Right atrium auricular region (tissue), 2 donors: ENCODE measurements around the gene ZNRD2. TPM values are rescaled to one million over a fixed set of nuclear protein-coding genes. Genes with fewer than 3 reads are reported as not detected.

Experiments used
- DNase-seq: peaks from one replicate; pipeline ENCODE4 v3.0.0-alpha.2; 2019; ENCODE audit warnings: low spot score
- H3K27ac ChIP-seq, 2 donors: fragments of 200-600 bp; sonication (generic); 1 replicate in 1 of 2; 2 replicates in 1 of 2; pipeline ENCODE4 v1.5.1; 2016 to 2019
- H3K27me3 ChIP-seq, 2 donors: fragments of 200-600 bp; sonication (generic); one replicate each; pipeline versions ENCODE4 v1.5.1 to v1.6.0; 2017 to 2019
- H3K36me3 ChIP-seq: fragments of 200-600 bp; sonication (generic); one replicate; pipeline ENCODE4 v1.5.1; 2016
- H3K4me1 ChIP-seq, 2 donors: fragments of 200-600 bp; sonication (generic); one replicate each; pipeline versions ENCODE4 v1.5.1 to v1.6.0; 2017 to 2019
- H3K4me3 ChIP-seq, 2 donors: fragments of 200-600 bp; sonication (generic); 1 replicate in 1 of 2; 2 replicates in 1 of 2; pipeline ENCODE4 v1.5.1; 2017 to 2019; ENCODE audit warnings: mild to moderate bottlenecking in 1 of 2, moderate library complexity in 1 of 2
- H3K9me3 ChIP-seq, 2 donors: fragments of 200-600 bp; sonication (generic); one replicate each; pipeline ENCODE4 v1.5.1; 2019
- total RNA-seq, 2 donors: library from RNA; depleted of rRNA; stranded (reverse); fragments of >200 nt; gene quantifications; one replicate each; pipeline ENCODE4 v1.1.0, GENCODE V29; 2016
- TF ChIP-seq, protein P1 (sequence below), 2 donors: fragments of 200-600 bp; sonication (generic); IDR thresholded peaks; one replicate each; pipeline ENCODE4 v1.5.1; 2019; ENCODE audit warnings: antibody characterized with exemption in 2 of 2

ZNRD2 gene
- total RNA-seq, 2 donors from 2014 or later, result 36.1 to 50.6 TPM

DNA sequence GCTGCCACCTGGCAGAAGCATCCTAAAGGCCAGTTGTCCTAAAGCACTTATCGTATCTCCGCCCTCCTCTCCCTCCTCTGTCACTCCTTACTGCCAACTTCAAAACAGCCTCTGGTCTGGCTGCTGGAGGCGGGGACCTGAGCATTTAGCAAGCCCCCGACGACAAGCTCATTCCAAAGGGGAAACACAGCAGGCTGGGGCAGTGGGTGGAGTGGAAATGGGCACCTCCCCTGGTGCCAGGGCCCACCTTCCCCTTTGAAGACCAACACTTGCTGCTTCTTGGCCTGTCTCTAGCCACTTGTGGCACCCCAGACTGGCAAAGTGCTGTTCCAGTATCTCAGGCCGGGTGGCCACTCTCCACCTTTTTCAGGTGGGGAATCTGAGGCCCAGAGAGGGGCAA, 40.1 kb downstream of the ZNRD2 start:
- H3K4me1 ChIP-seq, result peaks cover 0 to 77% of the 10 kb centered on the region in 2 donors

GRCh38 chr11:65611028-65611757, 40.9 kb downstream of the ZNRD2 start:
- Histone ChIP-seq H3K9me3 (no peaks in the 10 kb centered on the region), H3K36me3 (peaks cover under 1% of the 10 kb centered on the region), H3K4me3 (peak overlapping the region; percentile 58 to 77), H3K27ac (peak overlapping the region; percentile 89 to 91), H3K4me1 (peaks cover 0 to 80% of the 10 kb centered on the region in 2 donors), H3K27me3 (no peaks in the 10 kb centered on the region)
- DNase-seq, result no peak
- TF ChIP-seq, protein P1, sequence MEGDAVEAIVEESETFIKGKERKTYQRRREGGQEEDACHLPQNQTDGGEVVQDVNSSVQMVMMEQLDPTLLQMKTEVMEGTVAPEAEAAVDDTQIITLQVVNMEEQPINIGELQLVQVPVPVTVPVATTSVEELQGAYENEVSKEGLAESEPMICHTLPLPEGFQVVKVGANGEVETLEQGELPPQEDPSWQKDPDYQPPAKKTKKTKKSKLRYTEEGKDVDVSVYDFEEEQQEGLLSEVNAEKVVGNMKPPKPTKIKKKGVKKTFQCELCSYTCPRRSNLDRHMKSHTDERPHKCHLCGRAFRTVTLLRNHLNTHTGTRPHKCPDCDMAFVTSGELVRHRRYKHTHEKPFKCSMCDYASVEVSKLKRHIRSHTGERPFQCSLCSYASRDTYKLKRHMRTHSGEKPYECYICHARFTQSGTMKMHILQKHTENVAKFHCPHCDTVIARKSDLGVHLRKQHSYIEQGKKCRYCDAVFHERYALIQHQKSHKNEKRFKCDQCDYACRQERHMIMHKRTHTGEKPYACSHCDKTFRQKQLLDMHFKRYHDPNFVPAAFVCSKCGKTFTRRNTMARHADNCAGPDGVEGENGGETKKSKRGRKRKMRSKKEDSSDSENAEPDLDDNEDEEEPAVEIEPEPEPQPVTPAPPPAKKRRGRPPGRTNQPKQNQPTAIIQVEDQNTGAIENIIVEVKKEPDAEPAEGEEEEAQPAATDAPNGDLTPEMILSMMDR (IDR thresholded peaks at IDR 0.05), result no peak

More for the DNA sequence above, 40.1 kb downstream of the ZNRD2 start:
- DNase-seq, result no peak
- H3K9me3 ChIP-seq, result no peaks in the 10 kb centered on the region
- H3K27ac ChIP-seq, result peak overlapping the region; percentile 89 to 91
- no peaks in the 10 kb centered on the region for H3K27me3 ChIP-seq
- TF ChIP-seq, protein P1 (IDR thresholded peaks at IDR 0.05), result no peak
- H3K4me3 ChIP-seq, result peak overlapping the region in 1 of 2 donors; percentile 77
- peaks cover 8% of the 10 kb centered on the region for H3K36me3 ChIP-seq

DNA sequence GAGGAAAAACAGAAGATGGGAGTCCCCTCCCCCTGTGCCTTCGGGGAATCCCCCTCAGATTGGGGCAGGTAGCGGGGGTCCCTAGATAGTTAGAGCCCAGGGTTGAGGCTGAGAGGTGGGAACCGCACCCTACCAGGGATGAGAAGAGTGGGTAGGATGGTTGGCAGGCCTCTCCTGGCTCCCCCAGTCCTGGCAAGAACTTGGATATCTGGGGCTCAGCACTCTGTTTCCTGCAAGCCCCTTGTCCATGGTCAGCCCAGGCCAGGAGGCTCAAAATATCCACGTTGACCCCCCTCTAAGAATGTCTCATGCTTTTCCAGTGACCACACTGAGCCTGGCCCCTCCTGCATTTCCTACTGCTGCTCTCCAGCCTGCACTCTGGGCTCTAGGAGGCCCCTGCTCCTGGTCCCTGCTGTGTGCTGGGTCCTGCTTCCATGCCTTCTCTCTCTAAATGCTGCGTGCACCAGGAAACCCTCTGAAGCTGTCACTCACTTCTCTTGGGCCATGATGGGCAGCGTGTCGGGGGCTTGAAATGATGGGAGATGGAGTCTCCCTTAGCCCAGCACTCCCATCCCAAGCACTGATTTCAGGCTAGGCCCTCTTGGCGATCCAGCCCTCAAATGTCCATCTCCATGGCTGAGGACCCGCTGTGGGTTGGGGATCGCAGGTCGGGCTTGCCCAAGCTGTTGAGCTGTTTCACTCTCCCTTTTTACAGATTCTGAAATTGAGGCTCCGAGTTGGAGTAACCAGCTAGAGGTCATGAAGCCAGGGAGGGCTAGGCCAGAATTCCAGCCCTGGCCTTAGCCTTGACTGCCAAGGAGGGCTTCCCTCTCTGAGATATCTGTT, 41.7 kb downstream of the ZNRD2 start:
- Histone ChIP-seq H3K9me3 (no peaks in the 10 kb centered on the region), H3K27me3 (no peaks in the 10 kb centered on the region), H3K4me1 (peaks cover 0 to 81% of the 10 kb centered on the region in 2 donors), H3K4me3 (peak overlapping the region; percentile 58 to 77), H3K36me3 (no peaks in the 10 kb centered on the region), H3K27ac (peak overlapping the region; percentile 89 to 91)
- TF ChIP-seq, protein P1 (IDR thresholded peaks at IDR 0.05), result no peak
- DNase-seq, result no peak

- Histone ChIP-seq H3K27ac (peak overlapping the region; percentile 89 to 91), H3K27me3 (no peaks in the 10 kb centered on the region), H3K4me3 (peak overlapping the region; percentile 58 to 77), H3K36me3 (peaks cover 5% of the 10 kb centered on the region), H3K9me3 (no peaks in the 10 kb centered on the region), H3K4me1 (peaks cover 0 to 80% of the 10 kb centered on the region in 2 donors)
- DNase-seq, result no peak
- TF ChIP-seq, protein P1 (IDR thresholded peaks at IDR 0.05), result no peak
Measured at GRCh38 chr11:65612691-65613090, 42.4 kb downstream of the ZNRD2 start.

GRCh38 chr11:65613091-65613928, 43.0 kb downstream of the ZNRD2 start:
- H3K9me3 ChIP-seq, result no peaks in the 10 kb centered on the region
- TF ChIP-seq, protein P1 (IDR thresholded peaks at IDR 0.05), result no peak
- no peaks in the 10 kb centered on the region for H3K27me3 ChIP-seq
- no peak for DNase-seq
- H3K4me1 ChIP-seq, result peaks cover 0 to 74% of the 10 kb centered on the region in 2 donors
- peaks cover 11% of the 10 kb centered on the region for H3K36me3 ChIP-seq
- H3K4me3 ChIP-seq, result peak overlapping the region; percentile 58 to 77
- peak overlapping the region; percentile 89 to 91 for H3K27ac ChIP-seq
